IgD-negative memory B cell (primary cell): ENCODE data around the gene UTP20. TPM values are rescaled to one million over a fixed set of nuclear protein-coding genes. Genes with fewer than 3 reads are reported as not detected.

Experiments
- H3K27ac Mint-ChIP-seq, 3 donors: one replicate each; pipeline ENCODE4 v1.8.0; 2020 to 2022; ENCODE audit warnings: mild to moderate bottlenecking in 3 of 3, mixed read lengths in 3 of 3, moderate library complexity in 1 of 3
- H3K27me3 Mint-ChIP-seq: one replicate; pipeline ENCODE4 v1.8.0; 2021; ENCODE audit warnings: mixed read lengths
- H3K36me3 Mint-ChIP-seq: one replicate; pipeline ENCODE4 v1.8.0; 2020; ENCODE audit warnings: mild to moderate bottlenecking, mixed read lengths
- H3K4me1 Mint-ChIP-seq, 3 donors: one replicate each; pipeline ENCODE4 v1.8.0; 2020 to 2022; ENCODE audit warnings: mixed read lengths in 3 of 3, mild to moderate bottlenecking in 1 of 3
- H3K4me3 Mint-ChIP-seq, 4 donors: one replicate each; pipeline ENCODE4 v1.8.0; 2020 to 2022; ENCODE audit warnings: mild to moderate bottlenecking in 4 of 4, mixed read lengths in 4 of 4, moderate library complexity in 3 of 4
- H3K9me3 Mint-ChIP-seq, 3 donors: one replicate each; pipeline ENCODE4 v1.8.0; 2020 to 2021; ENCODE audit warnings: mixed read lengths in 3 of 3, mild to moderate bottlenecking in 1 of 3
- polyA plus RNA-seq: library from polyadenylated mRNA; unstranded; fragments of 300-500 nt; fragmentation: Illumina TruSeq; gene quantifications from one replicate; pipeline ENCODE4 v1.2.3, GENCODE V29; 2021

UTP20 gene
- polyA plus RNA-seq, 1 donor from 2014 or later = 4.0 TPM

GRCh38 chr12:101436136-101436535 lies 156.2 kb downstream of the UTP20 start:
- H3K27ac Mint-ChIP-seq = no peak overlapping the region

More at GRCh38 chr12:101436136-101436535, 156.2 kb downstream of the UTP20 start:
- Mint-ChIP-seq H3K4me1 (peaks cover 0 to 2% (median 0%) of the 10 kb centered on the region in 3 donors), H3K4me3 (no peak overlapping the region), H3K9me3 (no peaks in the 10 kb centered on the region), H3K27me3 (peaks cover 3% of the 10 kb centered on the region), H3K36me3 (no peaks in the 10 kb centered on the region)

Other genes starting within 250 kb of the UTP20 start
- gene SLC5A8, start 69.9 kb upstream of the UTP20 start, polyA plus RNA-seq = not detected
- gene ARL1, start 127.7 kb downstream of the UTP20 start, polyA plus RNA-seq = 30.2 TPM
- gene SPIC, start 195.2 kb downstream of the UTP20 start, polyA plus RNA-seq = not detected